ENCODE results near the gene GOLGA8A.
"Not testable (repeated sequence)": the region's sequence is repeated elsewhere in the genome, so short reads cannot be mapped to it uniquely, and the experiment has no call there.

GOLGA8A gene

GRCh38 chr15:34408973-34409372 is 28.6 kb downstream of the GOLGA8A start:
- DNase-seq: not testable (repeated sequence)

GRCh38 chr15:34403899-34404298 is 33.7 kb downstream of the GOLGA8A start:
- DNase-seq: not testable (repeated sequence)

GRCh38 chr15:34403160-34403598 is 34.4 kb downstream of the GOLGA8A start:
- DNase-seq: not testable (repeated sequence)

GRCh38 chr15:34397637-34398259 is 39.9 kb downstream of the GOLGA8A start:
- not testable (repeated sequence) for DNase-seq

- DNase-seq: not testable (repeated sequence)
Measured at GRCh38 chr15:34392981-34393380, 44.6 kb downstream of the GOLGA8A start.

- not testable (repeated sequence) for DNase-seq
Measured at GRCh38 chr15:34389594-34390086, 48.0 kb downstream of the GOLGA8A start.
